ENCODE results near the gene POLH.

Gene POLH

DNA sequence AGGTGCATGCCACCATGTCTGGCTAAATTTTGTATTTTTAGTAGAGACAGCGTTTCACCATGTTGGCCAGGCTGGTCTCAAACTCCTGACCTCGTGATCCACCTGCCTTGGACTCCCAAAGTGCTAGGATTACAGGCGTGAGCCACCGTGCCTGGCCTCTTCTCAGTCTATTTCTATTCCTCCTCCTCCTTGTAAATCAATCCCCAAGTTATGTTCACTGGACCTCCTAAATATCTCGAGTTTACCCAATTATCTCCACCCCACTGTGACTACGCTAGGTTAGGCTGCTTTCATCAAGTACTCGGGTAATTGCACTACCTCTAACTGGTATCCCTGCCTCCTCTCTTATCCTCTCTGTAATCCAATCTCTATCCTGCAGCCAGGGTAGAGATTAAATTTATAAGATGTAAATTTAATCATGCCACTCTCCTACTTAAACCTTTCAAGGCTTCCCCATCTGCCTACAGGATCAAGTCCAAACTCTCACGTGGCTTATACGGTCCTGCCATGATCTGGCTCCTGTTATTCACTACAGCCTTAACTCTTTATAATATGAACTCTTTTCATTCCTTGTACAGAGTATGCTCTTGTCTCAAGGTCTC, 58.8 kb downstream of the POLH start:
- no peak overlapping the region for H3K4me3 ChIP-seq (ENCODE audit: low read depth, low read length)
- DNase-seq (ENCODE audit: low read depth), result no peak
- TF ChIP-seq, protein P1, sequence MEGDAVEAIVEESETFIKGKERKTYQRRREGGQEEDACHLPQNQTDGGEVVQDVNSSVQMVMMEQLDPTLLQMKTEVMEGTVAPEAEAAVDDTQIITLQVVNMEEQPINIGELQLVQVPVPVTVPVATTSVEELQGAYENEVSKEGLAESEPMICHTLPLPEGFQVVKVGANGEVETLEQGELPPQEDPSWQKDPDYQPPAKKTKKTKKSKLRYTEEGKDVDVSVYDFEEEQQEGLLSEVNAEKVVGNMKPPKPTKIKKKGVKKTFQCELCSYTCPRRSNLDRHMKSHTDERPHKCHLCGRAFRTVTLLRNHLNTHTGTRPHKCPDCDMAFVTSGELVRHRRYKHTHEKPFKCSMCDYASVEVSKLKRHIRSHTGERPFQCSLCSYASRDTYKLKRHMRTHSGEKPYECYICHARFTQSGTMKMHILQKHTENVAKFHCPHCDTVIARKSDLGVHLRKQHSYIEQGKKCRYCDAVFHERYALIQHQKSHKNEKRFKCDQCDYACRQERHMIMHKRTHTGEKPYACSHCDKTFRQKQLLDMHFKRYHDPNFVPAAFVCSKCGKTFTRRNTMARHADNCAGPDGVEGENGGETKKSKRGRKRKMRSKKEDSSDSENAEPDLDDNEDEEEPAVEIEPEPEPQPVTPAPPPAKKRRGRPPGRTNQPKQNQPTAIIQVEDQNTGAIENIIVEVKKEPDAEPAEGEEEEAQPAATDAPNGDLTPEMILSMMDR (conservative IDR thresholded peaks at IDR 0.05; ENCODE audit: low read depth, low read length), result no peak

DNA sequence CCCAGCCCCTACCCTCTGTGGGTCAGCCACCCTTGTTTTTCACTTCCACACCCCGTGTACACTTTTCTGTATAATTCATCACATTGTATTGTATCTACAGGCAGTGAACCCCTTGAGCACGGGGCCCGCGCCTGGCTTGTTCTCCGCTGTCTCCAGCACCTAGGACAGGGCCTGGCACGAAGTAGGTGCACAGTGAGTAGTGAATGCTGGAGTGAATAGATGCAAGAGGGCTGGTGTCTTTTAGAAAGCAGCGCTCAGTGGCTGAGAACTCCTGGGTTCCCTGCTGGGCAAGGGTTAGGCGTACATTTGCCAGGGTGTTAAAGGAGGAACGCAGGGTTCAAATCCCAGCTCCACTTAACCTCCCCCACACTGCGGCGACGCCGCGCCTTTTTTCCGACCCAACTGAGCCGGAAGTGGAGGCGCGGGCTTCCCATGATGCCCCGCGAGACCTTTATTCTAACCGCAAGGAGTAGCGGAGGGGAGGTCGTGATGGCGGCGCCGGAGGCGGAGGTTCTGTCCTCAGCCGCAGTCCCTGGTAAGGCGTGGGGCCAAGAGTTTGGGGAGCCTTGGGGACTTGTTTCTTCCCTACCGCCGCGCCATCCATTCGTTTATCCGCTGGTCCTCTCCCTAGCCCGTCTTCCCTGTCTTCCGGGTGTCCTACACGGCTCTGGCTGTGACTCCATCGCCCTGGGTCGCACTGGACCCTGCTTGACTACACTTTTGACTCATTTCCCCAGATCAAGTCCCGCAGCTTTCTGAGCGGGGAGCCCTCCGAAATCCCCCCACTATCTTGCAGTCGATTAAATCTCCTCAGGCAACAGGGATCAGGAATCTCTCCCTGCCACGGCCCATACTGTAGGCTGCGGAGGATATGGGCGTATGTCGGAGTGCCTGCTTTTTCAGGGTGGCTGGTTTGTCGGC, 59.7 kb downstream of the POLH start, which contains the start of gene MAD2L1BP:
Gene MAD2L1BP, plus strand, starts transcription at position 454 of the 921 bp plus-strand sequence. Its CDS starts 36 bp downstream, at position 490.
- TF ChIP-seq, protein P1 (conservative IDR thresholded peaks at IDR 0.05; ENCODE audit: low read depth, low read length), result no peak
- H3K4me3 ChIP-seq (ENCODE audit: low read depth, low read length), result peak within 1 kb of the TSS; percentile 89
- DNase-seq (ENCODE audit: low read depth), result peak; percentile 69

DNA sequence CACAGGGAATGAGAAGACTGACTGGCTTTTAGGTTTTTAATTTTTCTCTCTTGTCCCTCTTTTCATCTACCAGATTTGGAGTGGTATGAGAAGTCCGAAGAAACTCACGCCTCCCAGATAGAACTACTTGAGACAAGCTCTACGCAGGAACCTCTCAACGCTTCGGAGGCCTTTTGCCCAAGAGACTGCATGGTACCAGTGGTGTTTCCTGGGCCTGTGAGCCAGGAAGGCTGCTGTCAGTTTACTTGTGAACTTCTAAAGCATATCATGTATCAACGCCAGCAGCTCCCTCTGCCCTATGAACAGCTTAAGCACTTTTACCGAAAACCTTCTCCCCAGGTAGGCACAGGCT, 60.3 kb downstream of the POLH start:
- TF ChIP-seq, protein P1 (conservative IDR thresholded peaks at IDR 0.05; ENCODE audit: low read depth, low read length), result no peak
- peak; percentile 39 for DNase-seq (ENCODE audit: low read depth)
- H3K4me3 ChIP-seq (ENCODE audit: low read depth, low read length), result peak overlapping the region; percentile 89

DNA sequence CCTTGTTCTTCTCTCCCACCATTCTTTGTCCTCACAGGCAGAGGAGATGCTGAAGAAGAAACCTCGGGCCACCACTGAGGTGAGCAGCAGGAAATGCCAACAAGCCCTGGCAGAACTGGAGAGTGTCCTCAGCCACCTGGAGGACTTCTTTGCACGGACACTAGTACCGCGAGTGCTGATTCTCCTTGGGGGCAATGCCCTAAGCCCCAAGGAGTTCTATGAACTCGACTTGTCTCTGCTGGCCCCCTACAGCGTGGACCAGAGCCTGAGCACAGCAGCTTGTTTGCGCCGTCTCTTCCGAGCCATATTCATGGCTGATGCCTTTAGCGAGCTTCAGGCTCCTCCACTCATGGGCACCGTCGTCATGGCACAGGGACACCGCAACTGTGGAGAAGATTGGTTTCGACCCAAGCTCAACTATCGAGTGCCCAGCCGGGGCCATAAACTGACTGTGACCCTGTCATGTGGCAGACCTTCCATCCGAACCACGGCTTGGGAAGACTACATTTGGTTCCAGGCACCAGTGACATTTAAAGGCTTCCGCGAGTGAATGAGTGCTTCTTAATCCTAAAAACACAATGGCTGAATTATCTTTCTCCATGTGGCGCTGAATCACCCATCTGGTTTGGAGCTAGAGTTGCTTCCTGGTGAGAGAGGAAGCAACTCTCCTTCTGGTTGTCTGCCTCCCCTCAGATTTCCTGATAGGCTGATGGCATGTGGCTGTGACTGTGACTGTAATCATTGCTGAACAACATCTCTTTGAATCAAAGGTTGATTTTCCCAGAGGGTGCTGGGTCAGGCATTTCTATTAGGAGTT, 64.2 kb downstream of the POLH start:
- H3K4me3 ChIP-seq (ENCODE audit: low read depth, low read length), result no peak overlapping the region
- TF ChIP-seq, protein P1 (conservative IDR thresholded peaks at IDR 0.05; ENCODE audit: low read depth, low read length), result no peak
- no peak for DNase-seq (ENCODE audit: low read depth)

DNA sequence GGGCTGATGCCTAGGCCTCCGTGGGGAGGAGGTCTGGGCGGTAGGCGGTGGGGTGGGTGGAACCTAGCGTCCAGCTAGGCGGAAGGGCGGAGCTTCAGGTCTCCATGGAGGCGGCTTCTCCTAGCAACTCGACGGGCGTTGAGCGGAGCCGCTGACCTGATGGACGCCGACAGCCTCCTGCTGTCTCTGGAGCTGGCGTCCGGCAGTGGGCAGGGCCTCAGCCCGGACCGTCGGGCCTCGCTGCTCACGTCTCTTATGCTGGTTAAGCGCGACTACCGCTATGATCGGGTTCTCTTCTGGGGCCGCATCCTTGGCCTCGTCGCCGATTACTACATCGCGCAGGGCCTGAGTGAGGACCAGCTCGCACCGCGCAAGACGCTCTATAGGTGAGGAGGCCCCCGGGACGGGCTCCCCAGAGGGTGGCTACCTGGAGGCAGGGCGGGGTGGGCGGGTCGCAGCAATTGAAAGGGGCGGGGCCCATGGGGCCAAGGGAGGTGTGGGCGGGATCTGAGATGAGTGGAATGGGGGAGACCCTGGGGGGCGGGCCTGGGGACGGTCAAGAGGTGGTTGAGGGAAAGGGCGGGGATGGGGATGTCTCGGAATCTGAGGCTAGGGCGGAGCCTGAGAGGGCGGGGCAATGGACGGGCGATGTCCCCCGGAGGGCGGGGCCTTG, 69.1 kb downstream of the POLH start, which contains the start of gene RSPH9:
Gene RSPH9, plus strand, starts transcription at position 97 of the 673 bp plus-strand sequence. Its CDS starts 63 bp downstream, at position 160.
- TF ChIP-seq, protein P1 (conservative IDR thresholded peaks at IDR 0.05; ENCODE audit: low read depth, low read length), result no peak
- H3K4me3 ChIP-seq (ENCODE audit: low read depth, low read length), result peak within 1 kb of the TSS; percentile 65
- DNase-seq (ENCODE audit: low read depth), result peak; percentile 90

DNA sequence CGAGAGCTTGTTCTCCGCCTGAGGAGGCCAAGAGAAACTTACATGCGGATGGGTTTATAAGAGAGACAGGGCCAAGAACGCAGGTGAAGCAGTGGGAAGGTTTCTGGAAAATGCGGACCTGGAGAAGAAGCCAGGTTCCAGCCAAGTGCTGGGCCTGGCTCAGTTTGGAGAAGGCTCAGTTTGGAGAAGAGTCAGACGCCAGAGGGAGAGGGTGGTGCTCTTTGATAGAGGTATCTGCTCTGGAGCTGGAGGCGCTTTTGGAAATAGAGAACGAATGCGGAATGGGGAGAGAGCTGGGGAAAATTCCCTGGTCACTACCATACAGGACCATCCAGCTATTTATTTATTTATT, 69.6 kb downstream of the POLH start:
- TF ChIP-seq, protein P1 (conservative IDR thresholded peaks at IDR 0.05; ENCODE audit: low read depth, low read length), result no peak

More for the DNA sequence above, 69.6 kb downstream of the POLH start:
- H3K4me3 ChIP-seq (ENCODE audit: low read depth, low read length), result peak overlapping the region; percentile 65
- no peak for DNase-seq (ENCODE audit: low read depth)

Measured in choroid plexus epithelial cell (primary cell).